ENCODE measurements around the gene C10orf105. TPM values are rescaled to one million over a fixed set of nuclear protein-coding genes. Genes with fewer than 3 reads are reported as not detected.

The C10orf105 gene
- total and polyA plus RNA-seq, 12 donors: 0.03 to 0.16 (median 0.07) TPM; not detected in 5

DNA sequence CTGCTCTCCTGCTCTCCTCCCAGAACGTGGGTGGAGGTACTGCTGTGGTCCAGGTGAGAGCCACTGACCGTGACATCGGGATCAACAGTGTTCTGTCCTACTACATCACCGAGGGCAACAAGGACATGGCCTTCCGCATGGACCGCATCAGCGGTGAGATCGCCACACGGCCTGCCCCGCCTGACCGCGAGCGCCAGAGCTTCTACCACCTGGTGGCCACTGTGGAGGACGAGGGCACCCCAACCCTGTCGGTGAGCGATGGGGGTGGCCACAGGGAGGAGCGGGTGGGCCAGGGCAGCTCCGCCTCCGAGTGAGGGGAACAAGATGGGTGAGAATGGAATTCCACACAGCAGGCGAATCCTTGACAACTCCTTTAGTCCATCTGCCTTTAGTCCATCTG lies 22.1 kb upstream of the C10orf105 start:
- no peak for DNase-seq
- H3K36me3 ChIP-seq: peaks cover 0 to 8% (median 0%) of the 10 kb centered on the region in 9 donors
- WGBS, 2 donors: 96 to 97% methylated on average over 20 of the region's 20 CpGs
- H3K27ac ChIP-seq: peak overlapping the region in 1 of 10 donors; percentile 68
- no peak for ATAC-seq
- intact Hi-C loops (cut with DNase I): no loop called here
- TF ChIP-seq, protein P1, sequence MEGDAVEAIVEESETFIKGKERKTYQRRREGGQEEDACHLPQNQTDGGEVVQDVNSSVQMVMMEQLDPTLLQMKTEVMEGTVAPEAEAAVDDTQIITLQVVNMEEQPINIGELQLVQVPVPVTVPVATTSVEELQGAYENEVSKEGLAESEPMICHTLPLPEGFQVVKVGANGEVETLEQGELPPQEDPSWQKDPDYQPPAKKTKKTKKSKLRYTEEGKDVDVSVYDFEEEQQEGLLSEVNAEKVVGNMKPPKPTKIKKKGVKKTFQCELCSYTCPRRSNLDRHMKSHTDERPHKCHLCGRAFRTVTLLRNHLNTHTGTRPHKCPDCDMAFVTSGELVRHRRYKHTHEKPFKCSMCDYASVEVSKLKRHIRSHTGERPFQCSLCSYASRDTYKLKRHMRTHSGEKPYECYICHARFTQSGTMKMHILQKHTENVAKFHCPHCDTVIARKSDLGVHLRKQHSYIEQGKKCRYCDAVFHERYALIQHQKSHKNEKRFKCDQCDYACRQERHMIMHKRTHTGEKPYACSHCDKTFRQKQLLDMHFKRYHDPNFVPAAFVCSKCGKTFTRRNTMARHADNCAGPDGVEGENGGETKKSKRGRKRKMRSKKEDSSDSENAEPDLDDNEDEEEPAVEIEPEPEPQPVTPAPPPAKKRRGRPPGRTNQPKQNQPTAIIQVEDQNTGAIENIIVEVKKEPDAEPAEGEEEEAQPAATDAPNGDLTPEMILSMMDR (IDR thresholded peaks at IDR 0.05): no peak
- H3K4me3 ChIP-seq: no peak overlapping the region
- peaks cover 0 to 8% (median 0%) of the 10 kb centered on the region in 11 donors for H3K9me3 ChIP-seq
- peaks cover 11 to 99% (median 24%) of the 10 kb centered on the region in 9 donors for H3K4me1 ChIP-seq
- H3K27me3 ChIP-seq: no peaks in the 10 kb centered on the region

DNA sequence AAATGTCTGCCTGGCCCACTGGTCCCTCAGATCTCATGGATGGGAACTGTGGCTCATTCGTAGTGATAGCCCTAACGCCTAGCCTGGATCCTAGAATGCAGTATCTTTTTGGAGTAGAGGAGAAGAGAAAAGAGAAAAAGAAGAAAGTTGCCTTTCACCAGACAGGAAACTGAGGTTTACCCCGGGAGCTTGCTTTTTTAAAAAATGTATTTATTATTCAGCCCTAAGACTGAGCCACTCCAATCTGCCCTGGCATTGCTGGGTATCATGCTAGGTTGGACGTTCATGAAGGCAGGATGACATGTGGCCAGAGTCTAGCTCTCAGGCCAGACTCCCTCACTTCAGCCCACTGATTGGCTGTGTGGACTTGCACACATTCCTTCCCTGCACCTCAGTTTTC lies 21.5 kb upstream of the C10orf105 start:
- TF ChIP-seq, protein P1 (IDR thresholded peaks at IDR 0.05): no peak
- DNase-seq: no peak
- no peak overlapping the region for H3K4me3 ChIP-seq
- no peak for ATAC-seq
- intact Hi-C loops (cut with DNase I): no loop called here
- H3K27ac ChIP-seq: peak overlapping the region in 1 of 10 donors; percentile 68
- 65 to 78% methylated on average over 4 of the region's 4 CpGs for WGBS, 2 donors
- H3K4me1 ChIP-seq: peaks cover 6 to 99% (median 24%) of the 10 kb centered on the region in 9 donors
- H3K36me3 ChIP-seq: peaks cover 0 to 8% (median 0%) of the 10 kb centered on the region in 9 donors
- H3K9me3 ChIP-seq: peaks cover 0 to 8% (median 0%) of the 10 kb centered on the region in 11 donors
- H3K27me3 ChIP-seq: no peaks in the 10 kb centered on the region

DNA sequence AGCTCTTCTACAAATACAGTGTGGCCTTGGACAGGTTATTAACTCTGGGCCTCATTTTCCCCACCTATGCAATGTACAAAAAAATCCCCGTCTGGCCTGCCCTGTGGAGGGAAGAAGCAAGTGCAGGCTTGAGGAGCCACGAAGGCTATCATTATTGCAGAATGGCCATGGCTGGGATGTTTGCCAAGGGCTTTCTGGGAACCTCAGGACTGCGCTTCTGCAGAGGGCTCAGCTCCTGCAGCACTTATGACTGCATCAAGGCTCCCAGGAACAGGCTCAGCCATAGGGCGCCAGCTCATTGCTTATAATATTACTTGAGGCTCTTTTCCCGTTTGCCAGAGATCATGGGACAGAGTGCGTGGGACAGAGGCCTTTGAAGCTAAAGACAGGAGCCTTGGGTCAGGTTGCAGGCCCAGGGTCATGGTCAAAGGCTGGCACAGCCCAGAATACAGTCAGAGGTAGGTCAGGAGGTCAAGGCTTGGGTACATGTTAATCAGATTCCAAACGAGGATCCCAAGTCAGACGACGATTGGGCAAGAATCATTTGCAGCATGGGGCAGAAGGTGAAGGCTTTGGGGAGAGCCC lies 20.6 kb upstream of the C10orf105 start:
- TF ChIP-seq, protein P1 (IDR thresholded peaks at IDR 0.05): peak in 1 of 9 donors; percentile 23
- H3K27ac ChIP-seq: peak overlapping the region in 1 of 10 donors; percentile 68
- intact Hi-C loops (cut with DNase I): no loop called here

DNA sequence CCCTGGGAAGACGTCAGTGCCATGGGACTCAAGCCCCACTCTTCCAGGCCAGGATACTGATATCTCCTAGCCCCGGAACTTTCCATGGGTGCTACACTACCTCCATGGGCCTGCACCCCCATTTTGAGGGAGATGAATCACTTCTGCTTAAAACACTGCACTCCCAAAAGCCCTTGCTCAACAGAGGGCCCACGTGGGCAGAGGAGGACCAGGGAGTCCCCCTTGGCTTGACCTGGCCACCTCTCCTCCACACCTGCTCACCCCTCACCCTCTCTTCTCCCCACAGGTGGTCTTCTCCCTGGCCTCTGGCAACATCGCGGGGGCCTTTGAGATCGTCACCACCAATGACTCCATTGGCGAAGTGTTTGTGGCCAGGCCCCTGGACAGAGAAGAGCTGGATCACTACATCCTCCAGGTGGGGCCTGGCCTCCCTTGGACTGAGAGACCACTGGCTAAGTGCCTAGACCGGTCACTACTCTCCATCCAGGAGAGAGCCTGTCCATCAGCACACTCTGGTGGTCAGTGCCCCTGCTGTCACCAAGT lies 19.9 kb upstream of the C10orf105 start:
- no peak for DNase-seq
- intact Hi-C loops (cut with DNase I): no loop called here
- Histone ChIP-seq H3K27ac (peak overlapping the region in 1 of 10 donors; percentile 68), H3K4me1 (peaks cover 0 to 99% (median 24%) of the 10 kb centered on the region in 9 donors), H3K4me3 (no peak overlapping the region), H3K9me3 (peaks cover 0 to 8% (median 0%) of the 10 kb centered on the region in 11 donors), H3K36me3 (peaks cover 0 to 8% (median 0%) of the 10 kb centered on the region in 9 donors), H3K27me3 (no peaks in the 10 kb centered on the region)
- no peak for ATAC-seq
- TF ChIP-seq, protein P1 (IDR thresholded peaks at IDR 0.05): no peak
- WGBS, 2 donors: 94 to 95% methylated on average over 8 of the region's 8 CpGs

More for the DNA sequence above, 20.6 kb upstream of the C10orf105 start:
- ATAC-seq (peak in 6 of 8 donors; percentile 15 to 70 (median 33)), DNase-seq (no peak)
- WGBS, 2 donors: 41 to 68% methylated on average over 9 of the region's 9 CpGs
- H3K36me3 ChIP-seq: peaks cover 0 to 8% (median 0%) of the 10 kb centered on the region in 9 donors
- H3K9me3 ChIP-seq: peaks cover 0 to 8% (median 0%) of the 10 kb centered on the region in 11 donors
- no peaks in the 10 kb centered on the region for H3K27me3 ChIP-seq
- H3K4me1 ChIP-seq: peaks cover 0 to 99% (median 24%) of the 10 kb centered on the region in 9 donors
- no peak overlapping the region for H3K4me3 ChIP-seq

Measured in heart right ventricle (tissue), 16 donors.